Keratinocyte (primary cell): Measurements from ENCODE around the gene PDE6A. TPM values are rescaled to one million over a fixed set of nuclear protein-coding genes. Genes with fewer than 3 reads are reported as not detected.

ENCODE experiments used
- DNase-seq: peaks from one replicate; pipeline ENCODE4 v3.0.0-alpha.2; 2011; ENCODE audit warnings: low read depth, missing footprints, low spot score
- FAIRE-seq: peaks from 2 replicates; lab custom pipeline; 2011; peaks lifted over from hg19 to GRCh38; lab: Jason Lieb, UNC
- H2AFZ ChIP-seq: 2 replicates; pipeline ENCODE4 v1.6.0; 2012; ENCODE audit warnings: low read length, control low read depth, inconsistent platforms; ENCODE audit not compliant: control insufficient read depth
- H3K27ac ChIP-seq: 2 replicates; pipeline ENCODE4 v1.5.1; 2011; ENCODE audit warnings: low read length; ENCODE audit not compliant: control insufficient read depth, insufficient read depth
- H3K27me3 ChIP-seq: 3 replicates; pipeline ENCODE4 v1.6.0; 2011; ENCODE audit warnings: low read length; ENCODE audit not compliant: control insufficient read depth, insufficient read depth; ENCODE audit errors: extremely low read depth
- H3K36me3 ChIP-seq, 2 experiments: 2 replicates in 1 of 2; 3 replicates in 1 of 2; pipeline ENCODE4 v1.5.1; 2011; ENCODE audit warnings: low read length in 2 of 2, mild to moderate bottlenecking in 1 of 2; ENCODE audit not compliant: control insufficient read depth in 2 of 2, insufficient read depth in 2 of 2; ENCODE audit errors: extremely low read depth in 1 of 2
- H3K4me1 ChIP-seq: 3 replicates; pipeline ENCODE4 v1.5.1; 2011; ENCODE audit warnings: low read length; ENCODE audit not compliant: control insufficient read depth, insufficient read depth; ENCODE audit errors: extremely low read depth
- H3K4me2 ChIP-seq: 3 replicates; pipeline ENCODE4 v1.6.0; 2011; ENCODE audit warnings: low read depth, low read length; ENCODE audit not compliant: control insufficient read depth, insufficient read depth; ENCODE audit errors: extremely low read depth
- H3K4me3 ChIP-seq, 3 experiments: fragments of 200-600 bp in 1 of 3; sonication (generic) in 1 of 3; 2 replicates in 2 of 3; 3 replicates in 1 of 3; pipeline ENCODE4 v1.5.1; 2011 to 2016; ENCODE audit warnings: low read length in 3 of 3, mild to moderate bottlenecking in 3 of 3, control low read depth in 2 of 3, inconsistent platforms in 1 of 3, low read depth in 1 of 3, mixed read lengths in 1 of 3, mixed run types in 1 of 3, moderate library complexity in 1 of 3; ENCODE audit not compliant: control insufficient read depth in 2 of 3, insufficient read depth in 2 of 3; ENCODE audit errors: extremely low read depth in 1 of 3
- H3K79me2 ChIP-seq: 2 replicates; pipeline ENCODE4 v1.6.0; 2012; ENCODE audit warnings: low read length; ENCODE audit not compliant: control insufficient read depth, insufficient read depth
- H3K9ac ChIP-seq: 3 replicates; pipeline ENCODE4 v1.6.0; 2011; ENCODE audit warnings: low read length; ENCODE audit not compliant: control insufficient read depth, insufficient read depth; ENCODE audit errors: extremely low read depth
- H3K9me1 ChIP-seq: 3 replicates; pipeline ENCODE4 v1.6.0; 2011; ENCODE audit warnings: low read length; ENCODE audit not compliant: control insufficient read depth, insufficient read depth; ENCODE audit errors: extremely low read depth
- H3K9me3 ChIP-seq: 2 replicates; pipeline ENCODE4 v1.5.1; 2012; ENCODE audit warnings: low read depth, low read length; ENCODE audit not compliant: control insufficient read depth
- H4K20me1 ChIP-seq: 3 replicates; pipeline ENCODE4 v1.6.0; 2011; ENCODE audit warnings: low read length; ENCODE audit not compliant: control insufficient read depth, insufficient read depth; ENCODE audit errors: extremely low read depth
- EZH2 ChIP-seq: IDR thresholded peaks from one replicate; pipeline ENCODE4 v1.6.1; 2012; ENCODE audit warnings: inconsistent platforms, mild to moderate bottlenecking, low read length, moderate library complexity
- dilution Hi-C: fragments of 300-500 bp; cut with MboI; formaldehyde crosslinking; loops from one replicate; pipeline ENCODE4 v1.7.0; 2020; ENCODE audit warnings: low sequenced_read_pairs; ENCODE audit not compliant: extremely low pct_ligation_motif_present
- polyA plus RNA-seq, 5 experiments: library from polyadenylated mRNA; depleted of rRNA in 3 of 5; stranded (reverse) in 3 of 5; stranded (forward) in 1 of 5; unstranded in 1 of 5; fragments of >200 nt; gene quantifications; 1 replicate in 1 of 5; 2 replicates in 3 of 5; 3 replicates in 1 of 5; pipeline versions ENCODE4 v1.2.1 to v1.2.3, GENCODE V29; 2011 to 2012; ENCODE audit warnings: missing spikeins in 2 of 5, low read depth in 1 of 5, low replicate concordance in 1 of 5
- TF ChIP-seq, protein P1 (sequence below), 3 experiments: IDR thresholded peaks in 1 of 3; conservative IDR thresholded peaks in 1 of 3; optimal IDR thresholded peaks in 1 of 3; 2 replicates in 2 of 3; 3 replicates in 1 of 3; pipeline versions ENCODE3 to v1.5.1; 2011; ENCODE audit warnings: low read length in 3 of 3, mild to moderate bottlenecking in 3 of 3, moderate library complexity in 2 of 3, control low read depth in 1 of 3, inconsistent platforms in 1 of 3; ENCODE audit not compliant: insufficient read depth in 2 of 3; ENCODE audit errors: extremely low read depth in 1 of 3

Gene PDE6A
- polyA plus RNA-seq, 1 donor (not counting 4 experiments of a cell fraction or from before 2014, with no cell fraction given) = 0.03 TPM

DNA sequence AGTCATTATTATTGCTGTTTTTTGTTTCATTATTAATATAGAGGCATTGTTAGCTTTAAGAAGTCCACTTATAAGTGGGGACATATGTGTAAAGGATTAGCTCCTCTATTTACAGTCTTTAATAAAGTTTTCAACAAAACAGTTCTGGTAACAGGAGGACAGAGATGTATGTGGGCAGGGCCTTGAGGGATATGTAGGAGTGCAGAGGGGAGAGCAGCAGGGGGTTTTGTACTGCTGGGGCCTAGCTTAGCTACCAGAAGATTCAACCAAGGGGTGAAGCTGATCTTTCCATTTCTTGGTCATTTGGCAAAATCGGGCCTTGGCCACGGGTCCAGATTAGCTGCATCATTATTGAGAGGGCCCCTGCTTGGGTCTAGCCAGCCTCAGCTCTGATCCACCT lies 124.6 kb downstream of the PDE6A start:
- dilution Hi-C loops = no loop called here
- Histone ChIP-seq H3K79me2 (no peaks in the 10 kb centered on the region), H3K27me3 (no peaks in the 10 kb centered on the region), H4K20me1 (no peaks in the 10 kb centered on the region), H3K27ac (no peak overlapping the region), H3K36me3 (no peaks in the 10 kb centered on the region), H3K9me3 (no peaks in the 10 kb centered on the region), H3K9ac (no peak overlapping the region), H3K9me1 (no peaks in the 10 kb centered on the region), H2AFZ (no peak overlapping the region), H3K4me2 (no peak overlapping the region), H3K4me1 (peaks cover 9% of the 10 kb centered on the region), H3K4me3 (no peak overlapping the region)
- no peak for DNase-seq
- TF ChIP-seq, protein P1, sequence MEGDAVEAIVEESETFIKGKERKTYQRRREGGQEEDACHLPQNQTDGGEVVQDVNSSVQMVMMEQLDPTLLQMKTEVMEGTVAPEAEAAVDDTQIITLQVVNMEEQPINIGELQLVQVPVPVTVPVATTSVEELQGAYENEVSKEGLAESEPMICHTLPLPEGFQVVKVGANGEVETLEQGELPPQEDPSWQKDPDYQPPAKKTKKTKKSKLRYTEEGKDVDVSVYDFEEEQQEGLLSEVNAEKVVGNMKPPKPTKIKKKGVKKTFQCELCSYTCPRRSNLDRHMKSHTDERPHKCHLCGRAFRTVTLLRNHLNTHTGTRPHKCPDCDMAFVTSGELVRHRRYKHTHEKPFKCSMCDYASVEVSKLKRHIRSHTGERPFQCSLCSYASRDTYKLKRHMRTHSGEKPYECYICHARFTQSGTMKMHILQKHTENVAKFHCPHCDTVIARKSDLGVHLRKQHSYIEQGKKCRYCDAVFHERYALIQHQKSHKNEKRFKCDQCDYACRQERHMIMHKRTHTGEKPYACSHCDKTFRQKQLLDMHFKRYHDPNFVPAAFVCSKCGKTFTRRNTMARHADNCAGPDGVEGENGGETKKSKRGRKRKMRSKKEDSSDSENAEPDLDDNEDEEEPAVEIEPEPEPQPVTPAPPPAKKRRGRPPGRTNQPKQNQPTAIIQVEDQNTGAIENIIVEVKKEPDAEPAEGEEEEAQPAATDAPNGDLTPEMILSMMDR (optimal IDR thresholded peaks at IDR 0.05 in 1 of 3, IDR thresholded peaks at IDR 0.05 in 1 of 3, conservative IDR thresholded peaks at IDR 0.05 in 1 of 3; ENCODE audit: extremely low read depth in 1 of 3, insufficient read depth in 2 of 3, low read length in 3 of 3) = no peak
- TF ChIP-seq EZH2 = no peak
- FAIRE-seq = no peak

DNA sequence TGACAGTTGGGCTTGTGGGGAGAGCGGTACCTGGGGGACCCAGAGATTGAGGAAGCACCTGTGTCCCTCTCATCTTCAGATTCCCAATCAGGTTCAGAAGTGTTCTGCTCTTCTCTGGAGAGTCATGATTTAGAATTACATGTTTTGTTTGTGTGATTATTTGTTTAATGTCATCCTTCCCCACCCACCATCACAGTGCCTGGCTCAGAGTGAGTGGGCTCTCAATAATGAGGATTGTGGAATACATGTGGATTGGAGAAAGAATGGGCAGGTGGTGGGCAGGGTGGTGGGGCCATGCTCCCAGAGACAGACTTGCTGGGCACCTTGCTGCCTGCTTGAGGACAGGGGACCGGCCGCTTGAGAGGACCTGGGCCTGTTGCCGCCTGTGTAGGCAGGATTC lies 126.5 kb downstream of the PDE6A start:
- H3K9ac ChIP-seq = no peak overlapping the region
- H4K20me1 ChIP-seq = no peaks in the 10 kb centered on the region
- H3K9me1 ChIP-seq = no peaks in the 10 kb centered on the region
- H3K9me3 ChIP-seq = no peaks in the 10 kb centered on the region
- FAIRE-seq (no peak), DNase-seq (no peak)
- dilution Hi-C loops = no loop called here
- no peaks in the 10 kb centered on the region for H3K79me2 ChIP-seq
- no peaks in the 10 kb centered on the region for H3K36me3 ChIP-seq
- H3K27ac ChIP-seq = no peak overlapping the region
- no peak overlapping the region for H2AFZ ChIP-seq
- peaks cover 9% of the 10 kb centered on the region for H3K4me1 ChIP-seq
- no peak overlapping the region for H3K4me2 ChIP-seq
- H3K4me3 ChIP-seq = no peak overlapping the region
- TF ChIP-seq, protein P1 (optimal IDR thresholded peaks at IDR 0.05 in 1 of 3, IDR thresholded peaks at IDR 0.05 in 1 of 3, conservative IDR thresholded peaks at IDR 0.05 in 1 of 3; ENCODE audit: extremely low read depth in 1 of 3, insufficient read depth in 2 of 3, low read length in 3 of 3) = no peak
- no peak for TF ChIP-seq EZH2
- H3K27me3 ChIP-seq = no peaks in the 10 kb centered on the region
